Measurements from ENCODE around the gene PNMA1.

The PNMA1 gene

DNA sequence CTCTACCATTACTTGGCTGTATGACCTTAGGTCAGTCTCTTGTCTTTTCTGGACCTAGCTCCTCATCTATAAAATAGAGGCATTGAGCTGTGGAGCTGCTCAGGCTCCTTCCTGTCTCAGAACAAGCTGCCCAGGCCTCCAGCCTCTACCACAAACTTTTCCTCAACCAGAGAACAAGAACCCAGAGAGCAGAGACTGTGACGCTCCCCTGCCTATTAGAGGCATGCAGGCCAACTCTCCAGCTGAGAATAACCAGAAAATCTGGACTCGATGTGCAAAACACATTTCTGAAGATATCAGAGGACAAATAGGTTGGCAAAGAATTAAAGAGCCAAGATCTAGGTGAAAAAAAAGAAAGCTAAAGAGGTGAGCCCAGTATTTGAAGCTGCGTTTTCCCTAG lies 17.8 kb upstream of the PNMA1 start:
- no peak for DNase-seq

DNA sequence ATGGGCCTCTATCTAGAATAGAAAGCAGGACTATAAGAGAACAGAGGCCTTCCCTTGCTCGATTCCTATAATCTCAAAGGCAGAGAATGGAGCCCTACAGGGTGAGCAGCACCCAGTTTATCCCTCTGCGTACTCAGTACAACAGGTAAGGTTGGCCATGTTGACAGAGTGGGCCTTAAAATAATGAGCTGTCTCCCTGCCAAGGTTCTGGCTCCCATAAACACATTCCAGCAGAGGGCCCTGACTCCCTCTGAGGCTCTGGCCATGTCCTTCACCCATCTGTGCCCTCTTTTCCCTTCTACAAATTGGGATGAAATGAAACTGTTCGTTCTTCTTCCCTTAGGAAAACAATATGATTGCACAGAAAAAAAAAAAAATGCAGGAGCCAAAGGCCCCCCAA lies 16.9 kb upstream of the PNMA1 start:
- no peak for DNase-seq

GRCh38 chr14:73729556-73730265 lies 15.5 kb upstream of the PNMA1 start:
- no peak for DNase-seq

DNA sequence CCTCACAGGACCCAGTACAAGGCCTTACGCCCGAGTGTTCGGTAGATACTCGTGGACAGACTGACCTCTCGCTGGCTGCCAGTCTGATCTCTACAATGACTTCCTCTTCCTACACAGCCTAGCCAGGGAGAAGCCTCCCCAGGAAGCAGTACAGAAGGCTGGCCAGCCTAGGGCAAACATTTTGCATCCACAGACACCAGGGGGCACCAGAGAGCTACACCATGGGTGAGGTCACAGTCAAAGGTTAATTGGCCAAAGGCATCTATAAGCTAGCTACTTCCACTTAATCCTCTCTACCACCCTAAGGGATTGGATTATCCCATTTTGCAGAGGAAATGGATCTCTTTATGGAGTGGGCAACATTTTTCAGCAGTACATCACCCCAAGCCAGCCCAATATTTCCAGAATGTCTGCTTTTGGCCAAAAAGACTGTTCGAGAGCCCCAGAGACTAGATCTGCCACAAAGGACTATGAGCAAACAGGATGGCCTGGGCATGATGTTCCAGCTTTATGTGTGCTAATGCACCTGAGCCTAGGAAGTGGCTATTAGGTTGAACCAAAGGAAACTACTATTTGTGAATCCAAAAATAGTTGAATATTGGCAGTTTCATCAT lies 14.6 kb upstream of the PNMA1 start:
- peak; percentile 57 for DNase-seq

GRCh38 chr14:73727166-73727565 lies 13.0 kb upstream of the PNMA1 start:
- DNase-seq = no peak

GRCh38 chr14:73726025-73726961 lies 12.1 kb upstream of the PNMA1 start:
- no peak for DNase-seq

- no peak for DNase-seq
These were observed 11.2 kb upstream of the PNMA1 start for GRCh38 chr14:73725116-73726024.

GRCh38 chr14:73724696-73725095 lies 10.5 kb upstream of the PNMA1 start:
- no peak for DNase-seq

DNA sequence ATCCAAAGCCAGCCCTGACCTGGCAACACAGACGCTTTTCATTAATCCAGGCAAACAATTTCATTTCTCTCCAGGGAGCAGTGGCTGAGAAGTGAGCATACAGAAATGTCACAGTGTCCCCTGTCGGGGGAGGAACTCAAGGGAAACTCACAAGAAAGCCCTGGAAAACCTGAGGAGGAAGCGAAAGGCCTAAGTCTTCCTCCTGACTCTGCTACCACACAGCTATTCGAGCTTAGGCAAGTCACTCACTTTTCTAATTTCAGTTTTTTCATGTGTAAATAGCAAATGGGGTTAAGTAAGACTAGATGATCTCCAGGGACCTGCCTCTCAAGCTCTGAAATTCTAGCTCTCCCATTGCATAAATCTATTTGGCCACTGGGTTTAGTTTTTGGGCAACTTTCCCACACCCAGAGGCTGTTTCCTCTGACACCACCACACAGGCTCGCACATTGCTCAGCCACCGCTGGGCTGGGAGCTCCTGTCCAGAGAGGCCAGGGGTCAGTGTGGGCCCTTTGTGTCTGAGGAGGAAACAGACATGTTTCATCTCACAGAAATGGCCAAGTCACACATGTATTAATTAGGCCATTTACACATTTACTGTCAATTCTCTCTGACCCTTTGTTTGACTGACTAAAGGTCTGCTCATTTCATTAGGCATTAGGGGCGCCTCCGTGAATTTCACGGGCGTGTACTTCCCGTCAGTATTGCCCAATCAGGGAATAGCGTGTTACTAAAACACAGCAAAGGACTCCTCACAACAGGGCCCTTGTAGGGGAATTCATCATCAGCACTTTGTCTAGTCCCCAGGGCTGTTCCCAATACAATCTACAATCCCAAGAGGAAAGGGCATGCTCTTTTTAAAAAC lies 9.8 kb upstream of the PNMA1 start:
- no peak for DNase-seq

GRCh38 chr14:73723406-73723796 lies 9.2 kb upstream of the PNMA1 start:
- no peak for DNase-seq

DNA sequence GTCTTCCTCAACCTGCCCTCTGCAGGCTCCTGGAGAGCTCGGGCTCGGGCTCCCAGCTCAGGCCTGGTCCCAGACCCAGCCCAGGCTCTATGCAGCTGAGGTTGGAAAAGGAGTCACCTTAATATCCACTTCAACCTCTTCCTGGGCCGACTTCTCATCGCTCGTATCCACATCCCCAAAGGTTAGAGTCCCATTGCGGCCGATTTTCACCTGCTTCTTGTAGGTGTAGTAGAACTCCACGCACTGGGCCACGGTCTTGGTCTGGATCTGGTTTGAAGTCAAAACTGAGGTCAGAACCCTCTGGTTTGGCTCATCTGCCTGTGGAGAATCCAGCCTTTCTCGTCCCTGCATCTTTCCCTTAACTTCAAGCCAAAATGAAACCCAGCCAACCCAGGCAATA lies 8.4 kb upstream of the PNMA1 start:
- DNase-seq = no peak

GRCh38 chr14:73721101-73721821 lies 7.1 kb upstream of the PNMA1 start:
- DNase-seq = no peak

DNA sequence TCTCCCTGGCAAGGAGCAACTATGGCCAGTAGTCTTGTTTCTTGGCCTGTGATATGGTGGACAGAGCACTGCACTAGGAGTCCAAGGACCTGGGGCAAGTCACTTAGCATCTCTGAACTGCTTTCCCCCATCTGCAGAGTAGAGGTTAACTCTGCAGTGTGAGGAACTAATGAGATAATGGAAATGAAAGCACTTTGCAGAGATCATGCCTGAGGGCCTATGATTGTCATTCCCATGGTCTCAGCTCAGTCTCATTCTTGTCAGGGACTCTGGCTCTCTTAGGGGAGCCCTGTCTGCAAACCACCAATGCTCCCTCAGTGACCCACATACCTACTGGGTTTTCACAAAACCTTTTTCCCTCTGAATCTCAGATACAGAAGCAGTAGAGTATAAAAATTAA lies 6.5 kb upstream of the PNMA1 start:
- DNase-seq = no peak

GRCh38 chr14:73719791-73720190 lies 5.6 kb upstream of the PNMA1 start:
- DNase-seq = no peak

DNA sequence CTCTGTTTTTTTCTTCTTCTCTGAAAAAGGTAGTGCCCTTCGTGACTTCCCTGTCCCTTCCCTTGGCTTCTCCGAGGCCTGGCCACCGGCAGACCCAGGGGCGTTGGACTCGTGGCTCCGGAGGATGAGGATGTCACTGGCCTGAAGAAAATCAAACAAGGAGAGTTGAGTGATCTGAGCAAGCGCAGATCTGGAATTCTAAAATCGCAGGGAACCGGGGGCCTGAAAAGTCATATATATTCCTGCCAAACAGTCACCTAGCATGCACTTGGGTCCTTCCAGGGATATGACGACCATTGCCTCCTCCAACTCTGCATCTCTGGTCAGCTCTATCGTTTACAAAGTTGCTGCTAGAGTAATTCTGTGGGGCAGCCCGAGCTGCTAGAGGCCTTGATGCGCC lies 5.2 kb upstream of the PNMA1 start:
- DNase-seq = no peak

DNA sequence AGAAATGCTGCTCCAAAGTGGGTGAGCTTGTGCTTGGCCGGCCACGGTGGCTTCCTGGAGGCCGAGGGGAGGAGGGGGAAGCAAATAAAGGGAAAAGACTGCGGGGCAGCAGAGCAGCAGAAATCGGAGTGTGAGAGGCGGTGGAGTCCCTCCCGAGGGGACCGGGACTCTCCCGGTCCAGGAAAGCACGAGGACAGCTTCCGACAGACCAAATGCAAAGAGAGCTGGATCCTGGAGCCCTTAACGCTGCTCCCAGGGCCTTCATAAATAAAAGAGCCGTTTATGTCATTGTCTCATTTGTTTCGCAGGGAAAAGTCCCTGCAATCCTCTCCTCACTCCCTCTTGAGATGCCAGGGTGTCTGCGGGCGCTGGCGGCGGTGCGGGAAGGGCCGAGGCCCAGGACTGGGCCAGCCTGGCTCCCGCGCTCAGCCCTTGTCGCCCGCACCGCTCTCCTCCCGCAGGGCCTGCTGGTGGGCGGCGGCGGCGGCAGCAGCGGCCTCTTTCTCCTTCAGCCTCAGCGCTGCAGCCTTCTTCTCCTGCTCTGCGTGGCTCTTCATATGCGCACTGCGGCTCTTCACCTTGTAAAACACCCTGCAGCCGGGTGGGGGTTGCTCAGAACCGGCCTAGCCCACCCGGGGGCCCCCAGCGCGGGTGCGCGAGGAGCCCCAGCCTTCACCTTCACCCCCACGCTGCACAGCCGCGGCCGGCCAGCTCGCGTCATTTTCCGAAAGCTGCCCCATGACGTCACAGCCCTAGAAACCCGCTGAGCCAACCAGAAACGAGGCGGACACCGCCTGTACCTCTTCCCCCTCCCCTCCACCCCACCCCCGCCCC lies 4.5 kb upstream of the PNMA1 start:
- DNase-seq = no peak

- DNase-seq = no peak
These were observed 3.7 kb upstream of the PNMA1 start for GRCh38 chr14:73717711-73718417.

- DNase-seq = no peak
These were observed 3.1 kb upstream of the PNMA1 start for GRCh38 chr14:73717266-73717665.

DNA sequence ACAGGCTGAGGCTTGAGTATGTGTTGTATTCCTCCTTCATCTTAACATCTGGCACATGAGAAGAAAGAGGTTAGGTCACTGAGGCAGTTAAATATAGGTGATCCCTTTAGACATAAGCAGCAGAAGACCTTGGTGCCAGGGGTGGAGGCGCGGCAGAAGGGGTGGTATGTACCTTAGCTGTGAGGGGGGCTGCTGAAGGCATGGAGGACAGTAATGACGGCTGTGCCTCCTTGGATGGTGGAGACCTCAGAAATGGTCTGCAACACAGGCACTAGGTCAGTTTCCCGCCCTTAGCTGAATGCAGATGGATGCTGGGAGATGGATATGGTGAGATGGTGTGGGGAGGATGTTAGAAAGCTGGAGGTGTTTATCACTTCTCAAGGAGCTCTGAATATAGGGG lies 1.5 kb upstream of the PNMA1 start:
- DNase-seq = no peak

Measured in DMS153 (cell line).